HG03175 (cell line): Measurements from ENCODE around the gene NR3C2.

Source experiments
- ATAC-seq: cut with Tn5 transposase; IDR thresholded peaks from one replicate; pipeline ENCODE4 v1.9.1; 2021; ENCODE audit warnings: mild to moderate bottlenecking, moderate library complexity; ENCODE audit not compliant: unreplicated experiment

Gene NR3C2

GRCh38 chr4:148435654-148436406 is 6.4 kb downstream of the NR3C2 start:
- ATAC-seq = no peak

- peak; percentile 71 for ATAC-seq
Observed at GRCh38 chr4:148434075-148434773, 8.0 kb downstream of the NR3C2 start.

- peak; percentile 76 for ATAC-seq
Observed at GRCh38 chr4:148431401-148431800, 10.8 kb downstream of the NR3C2 start.

- ATAC-seq = no peak
Observed at GRCh38 chr4:148430854-148431253, 11.4 kb downstream of the NR3C2 start.

GRCh38 chr4:148429206-148429605 is 13.0 kb downstream of the NR3C2 start:
- ATAC-seq = no peak

GRCh38 chr4:148426643-148427042 is 15.6 kb downstream of the NR3C2 start:
- no peak for ATAC-seq

- peak; percentile 94 for ATAC-seq
Observed at GRCh38 chr4:148425327-148426110, 16.7 kb downstream of the NR3C2 start.

- ATAC-seq = no peak
Observed at GRCh38 chr4:148420397-148420796, 21.8 kb downstream of the NR3C2 start.

- ATAC-seq = no peak
Observed at GRCh38 chr4:148415500-148415899, 26.7 kb downstream of the NR3C2 start.

GRCh38 chr4:148412460-148412994 is 29.7 kb downstream of the NR3C2 start:
- ATAC-seq = no peak

- ATAC-seq = no peak
Observed at GRCh38 chr4:148405161-148405893, 36.9 kb downstream of the NR3C2 start.

GRCh38 chr4:148398988-148399387 is 43.2 kb downstream of the NR3C2 start:
- ATAC-seq = no peak

- no peak for ATAC-seq
Observed at GRCh38 chr4:148397771-148398170, 44.4 kb downstream of the NR3C2 start.

GRCh38 chr4:148396986-148397673 is 45.1 kb downstream of the NR3C2 start:
- ATAC-seq = no peak

- ATAC-seq = no peak
Observed at GRCh38 chr4:148395771-148396170, 46.4 kb downstream of the NR3C2 start.

GRCh38 chr4:148391056-148391455 is 51.2 kb downstream of the NR3C2 start:
- no peak for ATAC-seq

- no peak for ATAC-seq
Observed at GRCh38 chr4:148390311-148390710, 51.9 kb downstream of the NR3C2 start.

GRCh38 chr4:148380291-148380690 is 61.9 kb downstream of the NR3C2 start:
- ATAC-seq = no peak

- ATAC-seq = no peak
Observed at GRCh38 chr4:148376151-148376550, 66.1 kb downstream of the NR3C2 start.

GRCh38 chr4:148375584-148375983 is 66.6 kb downstream of the NR3C2 start:
- ATAC-seq = no peak
